ENCODE results near the gene SNX33.
A peak's percentile ranks its signal among the peaks of the same experiment; 100 is the strongest.
"Not testable (repeated sequence)": the region's sequence is repeated elsewhere in the genome, so short reads cannot be mapped to it uniquely, and the experiment has no call there.

SNX33 gene

DNA sequence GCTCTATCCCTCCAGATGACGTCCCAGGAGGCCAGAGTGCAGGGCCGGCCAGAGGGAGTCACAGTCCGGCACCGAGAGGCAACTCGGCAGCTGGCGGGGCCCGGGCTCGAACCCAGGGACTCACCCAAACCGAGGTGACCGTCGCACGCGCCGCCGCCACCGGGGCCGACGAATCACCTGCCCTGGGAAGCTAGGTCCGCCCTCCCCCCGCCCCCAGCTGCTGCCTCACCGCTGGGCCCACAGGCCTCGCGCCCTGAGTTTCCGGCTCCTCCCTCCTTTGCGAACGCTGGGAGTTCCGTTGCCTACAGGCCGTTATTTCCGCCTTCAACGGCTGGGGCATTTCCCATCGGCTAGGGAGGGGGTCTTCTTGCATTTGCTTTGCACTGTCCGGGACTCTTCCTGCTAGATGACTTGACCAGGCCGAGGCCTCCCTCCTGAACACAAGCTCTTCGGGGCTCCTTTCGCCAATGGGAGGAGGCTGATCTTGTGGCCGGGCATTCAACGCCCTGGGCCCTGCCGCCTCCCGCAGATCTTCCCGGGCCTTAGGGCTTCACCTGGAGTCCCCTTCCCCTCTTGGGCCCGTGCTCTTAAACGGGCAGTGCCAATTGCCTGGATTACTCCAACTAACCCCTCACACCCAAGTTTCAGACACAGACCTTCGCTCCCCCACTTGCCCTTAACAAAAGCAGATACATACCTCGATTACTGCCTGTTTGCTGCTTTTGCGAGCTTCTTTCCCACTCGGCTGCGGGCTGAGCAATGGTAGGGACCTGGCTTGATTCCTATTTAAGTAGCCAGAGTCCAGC, 22.0 kb upstream of the SNX33 start, which contains the start of gene SNUPN:
Gene SNUPN, minus strand, starts transcription at position 184 of the 806 bp plus-strand sequence. CDS start 4,674 bp downstream, outside the sequence.
- TF ChIP-seq EZH2 (IDR thresholded peaks at IDR 0.05; ENCODE audit: borderline replicate concordance, low read depth, low read length, severe bottlenecking), result no peak
- no peak for TF ChIP-seq CTCF (IDR thresholded peaks at IDR 0.05; ENCODE audit: borderline replicate concordance, extremely low read depth, low read length, poor library complexity, severe bottlenecking)
- Histone ChIP-seq H3K36me3 (ENCODE audit: insufficient read depth, low read length) (peaks cover 6% of the 10 kb centered on the region), H2AFZ (ENCODE audit: low read depth, low read length) (peak within 1 kb of the TSS; percentile 94)

GRCh38 chr15:75631935-75632334, 15.8 kb upstream of the SNX33 start:
- no peak for ATAC-seq (ENCODE audit: insufficient read depth, low read depth)

More for the DNA sequence above, 22.0 kb upstream of the SNX33 start, which contains the start of gene SNUPN:
- Histone ChIP-seq H3K4me2 (ENCODE audit: insufficient read depth, low read length) (peak within 1 kb of the TSS; percentile 61), H3K4me1 (ENCODE audit: insufficient read depth, low read length) (peaks cover 20% of the 10 kb centered on the region), H3K27ac (ENCODE audit: low read length) (peak within 1 kb of the TSS; percentile 88), H3K9me3 (ENCODE audit: insufficient read depth, low read length, severe bottlenecking) (no peaks in the 10 kb centered on the region), H3K4me3 (ENCODE audit: low read depth in 1 of 2, low read length in 2 of 2) (peak within 1 kb of the TSS; percentile 90 to 94; a peak in 3 of 4 replicates), H3K27me3 (ENCODE audit: insufficient read depth, low read length, poor library complexity) (no peaks in the 10 kb centered on the region), H3K79me2 (ENCODE audit: insufficient read depth, low read length) (peaks cover 8% of the 10 kb centered on the region), H4K20me1 (ENCODE audit: insufficient read depth, low read length) (no peaks in the 10 kb centered on the region), H3K9ac (ENCODE audit: low read depth, low read length) (peak within 1 kb of the TSS; percentile 100)
- ATAC-seq (ENCODE audit: insufficient read depth, low read depth) (peak; percentile 91), DNase-seq (peak; percentile 95)

DNA sequence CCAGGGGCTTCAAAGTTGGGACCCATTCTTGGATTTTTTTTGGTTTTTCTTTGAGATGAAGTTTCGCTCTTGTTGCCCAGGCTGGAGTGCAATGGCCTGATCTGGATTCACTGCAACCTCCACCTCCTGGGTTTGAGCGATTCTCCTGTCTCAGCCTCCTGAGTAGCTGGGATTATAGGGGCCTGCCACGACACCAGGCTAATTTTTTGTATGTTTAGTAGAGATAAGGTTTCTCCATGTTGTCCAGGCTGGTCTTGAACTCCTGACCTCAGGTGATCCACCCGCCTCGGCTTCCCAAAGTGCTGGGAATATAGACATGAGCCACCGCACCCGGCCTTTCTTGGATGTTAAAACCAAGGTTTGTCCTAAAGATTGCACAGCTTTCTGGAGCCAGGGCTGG, 13.8 kb upstream of the SNX33 start:
- not testable (repeated sequence) for H3K4me3 ChIP-seq (ENCODE audit: low read depth in 1 of 2, low read length in 2 of 2); H2AFZ ChIP-seq (ENCODE audit: low read depth, low read length); H3K9ac ChIP-seq (ENCODE audit: low read depth, low read length); DNase-seq; ATAC-seq (ENCODE audit: insufficient read depth, low read depth); H3K36me3 ChIP-seq (ENCODE audit: insufficient read depth, low read length); H3K9me3 ChIP-seq (ENCODE audit: insufficient read depth, low read length, severe bottlenecking); H3K27ac ChIP-seq (ENCODE audit: low read length); H3K4me2 ChIP-seq (ENCODE audit: insufficient read depth, low read length); H3K27me3 ChIP-seq (ENCODE audit: insufficient read depth, low read length, poor library complexity)
- Histone ChIP-seq H3K4me1 (ENCODE audit: insufficient read depth, low read length) (peaks cover 20% of the 10 kb centered on the region), H3K79me2 (ENCODE audit: insufficient read depth, low read length) (peaks cover 20% of the 10 kb centered on the region), H4K20me1 (ENCODE audit: insufficient read depth, low read length) (peaks cover 19% of the 10 kb centered on the region)

More at GRCh38 chr15:75631935-75632334, 15.8 kb upstream of the SNX33 start:
- Histone ChIP-seq H3K4me2 (ENCODE audit: insufficient read depth, low read length) (no peak overlapping the region), H3K27me3 (ENCODE audit: insufficient read depth, low read length, poor library complexity) (no peaks in the 10 kb centered on the region), H3K79me2 (ENCODE audit: insufficient read depth, low read length) (no peaks in the 10 kb centered on the region), H3K4me3 (ENCODE audit: low read depth in 1 of 2, low read length in 2 of 2) (no peak overlapping the region), H3K9me3 (ENCODE audit: insufficient read depth, low read length, severe bottlenecking) (no peaks in the 10 kb centered on the region), H3K9ac (ENCODE audit: low read depth, low read length) (no peak overlapping the region), H2AFZ (ENCODE audit: low read depth, low read length) (no peak overlapping the region), H3K4me1 (ENCODE audit: insufficient read depth, low read length) (peaks cover 5% of the 10 kb centered on the region), H3K27ac (ENCODE audit: low read length) (no peak overlapping the region), H3K36me3 (ENCODE audit: insufficient read depth, low read length) (no peaks in the 10 kb centered on the region), H4K20me1 (ENCODE audit: insufficient read depth, low read length) (peaks cover under 1% of the 10 kb centered on the region; the same call in 1 of the 2 replicates)
- DNase-seq, result no peak
- no peak for TF ChIP-seq EZH2 (IDR thresholded peaks at IDR 0.05; ENCODE audit: borderline replicate concordance, low read depth, low read length, severe bottlenecking)
- TF ChIP-seq CTCF (IDR thresholded peaks at IDR 0.05; ENCODE audit: borderline replicate concordance, extremely low read depth, low read length, poor library complexity, severe bottlenecking), result no peak

DNA sequence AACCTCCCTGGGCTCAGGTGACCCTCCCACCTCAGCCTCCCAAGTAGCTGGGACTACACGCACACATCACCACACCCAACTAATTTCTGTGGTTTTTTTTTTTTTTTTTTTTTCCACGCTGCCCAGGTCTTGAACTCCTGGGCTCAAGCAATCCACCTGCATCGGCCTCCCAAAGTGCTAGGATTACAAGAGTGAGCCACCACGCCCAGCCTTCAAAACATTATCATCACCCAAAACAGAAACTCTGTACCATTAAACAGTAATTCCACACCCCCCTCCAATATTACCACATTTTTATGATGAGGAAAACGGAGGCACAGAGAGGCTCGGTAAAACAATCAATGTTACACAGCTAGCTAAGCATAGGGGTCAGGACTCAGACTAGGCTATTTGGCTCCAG, 11.7 kb upstream of the SNX33 start:
- no peak for DNase-seq
- Histone ChIP-seq H3K4me1 (ENCODE audit: insufficient read depth, low read length) (peaks cover 29% of the 10 kb centered on the region), H3K27me3 (ENCODE audit: insufficient read depth, low read length, poor library complexity) (no peaks in the 10 kb centered on the region), H3K27ac (ENCODE audit: low read length) (no peak overlapping the region), H3K36me3 (ENCODE audit: insufficient read depth, low read length) (peaks cover 8% of the 10 kb centered on the region), H3K4me3 (ENCODE audit: low read depth in 1 of 2, low read length in 2 of 2) (no peak overlapping the region), H2AFZ (ENCODE audit: low read depth, low read length) (no peak overlapping the region), H4K20me1 (ENCODE audit: insufficient read depth, low read length) (peaks cover 26% of the 10 kb centered on the region), H3K4me2 (ENCODE audit: insufficient read depth, low read length) (no peak overlapping the region), H3K9ac (ENCODE audit: low read depth, low read length) (no peak overlapping the region), H3K9me3 (ENCODE audit: insufficient read depth, low read length, severe bottlenecking) (no peaks in the 10 kb centered on the region), H3K79me2 (ENCODE audit: insufficient read depth, low read length) (peaks cover 30% of the 10 kb centered on the region)
- TF ChIP-seq CTCF (IDR thresholded peaks at IDR 0.05; ENCODE audit: borderline replicate concordance, extremely low read depth, low read length, poor library complexity, severe bottlenecking) (no peak), EZH2 (IDR thresholded peaks at IDR 0.05; ENCODE audit: borderline replicate concordance, low read depth, low read length, severe bottlenecking) (no peak)
- no peak for ATAC-seq (ENCODE audit: insufficient read depth, low read depth)
